Prostate gland (tissue), 2 donors: ENCODE data around the gene RBM19. TPM values are rescaled to one million over a fixed set of nuclear protein-coding genes. Genes with fewer than 3 reads are reported as not detected.

Experiments
- DNase-seq: peaks from one replicate; pipeline ENCODE4 v3.0.0-alpha.2; 2019; ENCODE audit warnings: low spot score
- H3K27ac ChIP-seq, 2 donors: fragments of 200-600 bp; sonication (generic); 2 replicates each; pipeline ENCODE4 v1.5.1; 2017 to 2019
- H3K27me3 ChIP-seq: fragments of 200-600 bp; sonication (generic); replicated peaks from 2 replicates; pipeline ENCODE4 v1.5.1; 2019; ENCODE audit not compliant: insufficient read depth
- H3K36me3 ChIP-seq, 2 donors: fragments of 200-600 bp; sonication (generic); 1 replicate in 1 of 2; 2 replicates in 1 of 2; pipeline versions ENCODE4 v1.5.1 to v1.8.1; 2017 to 2019
- H3K4me1 ChIP-seq: fragments of 200-600 bp; sonication (generic); replicated peaks from 2 replicates; pipeline ENCODE4 v1.5.1; 2019
- H3K4me3 ChIP-seq, 2 donors: fragments of 200-600 bp; sonication (generic); 2 replicates each; pipeline ENCODE4 v1.5.1; 2017 to 2019
- H3K9me3 ChIP-seq: fragments of 200-600 bp; sonication (generic); 2 replicates; pipeline ENCODE4 v1.5.1; 2017
- CTCF ChIP-seq, 4 experiments: fragments of 200-600 bp in 2 of 4; fragments of 450-650 bp in 2 of 4; sonication (generic) in 2 of 4; IDR thresholded peaks; 1 replicate in 3 of 4; 2 replicates in 1 of 4; pipeline ENCODE4 v1.5.1; 2016 to 2019; ENCODE audit warnings: antibody characterized with exemption in 4 of 4, mild to moderate bottlenecking in 2 of 4, moderate library complexity in 2 of 4
- POLR2A ChIP-seq: fragments of 450-650 bp; IDR thresholded peaks from one replicate; pipeline ENCODE4 v1.6.1; 2016; ENCODE audit warnings: antibody characterized with exemption, mild to moderate bottlenecking
- POLR2AphosphoS5 ChIP-seq: sonication (generic); formaldehyde crosslinking; IDR thresholded peaks from one replicate; pipeline ENCODE4 v1.6.1; 2017; ENCODE audit warnings: antibody characterized with exemption
- WGBS: methylation state at CpG from one replicate; pipeline ENCODE4 v1.1.5; 2018; 5-methylcytosine and 5-hydroxymethylcytosine counted together
- intact Hi-C: fragments of 100-400 bp; cut with DNase I; formaldehyde crosslinking; loops from one replicate; pipeline ENCODE4 v1.14.2; 2022
- total RNA-seq, 2 donors: library from RNA; depleted of rRNA; stranded (reverse); fragments of >200 nt; gene quantifications; one replicate each; pipeline ENCODE4 v1.1.0, GENCODE V29; 2016

The RBM19 gene
- total RNA-seq, 2 donors from 2014 or later: 27.2 to 49.9 TPM

DNA sequence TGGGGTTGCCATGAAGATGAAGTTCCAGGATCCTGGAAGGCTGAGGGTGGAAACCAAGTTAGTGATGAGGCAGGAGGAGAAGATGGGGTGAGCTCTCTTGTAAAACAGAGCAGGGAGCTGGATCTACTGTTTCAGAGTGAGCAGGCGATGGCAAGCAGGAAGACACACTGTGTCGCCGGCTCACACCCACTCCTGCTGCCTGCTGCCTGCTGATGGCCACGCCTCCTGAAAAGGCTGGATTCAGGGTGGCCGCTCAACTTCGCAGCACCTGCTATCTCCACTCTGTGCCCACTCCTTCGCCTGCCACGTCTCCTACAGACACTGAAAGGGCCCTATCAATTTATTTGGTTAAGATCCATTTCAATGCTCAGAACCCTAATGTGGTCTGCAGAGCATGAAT, 96.1 kb downstream of the RBM19 start:
- no peaks in the 10 kb centered on the region for H3K4me1 ChIP-seq
- no peaks in the 10 kb centered on the region for H3K27me3 ChIP-seq
- no peak for TF ChIP-seq CTCF (IDR thresholded peaks at IDR 0.05)
- TF ChIP-seq POLR2AphosphoS5: no peak
- TF ChIP-seq POLR2A: no peak
- H3K9me3 ChIP-seq: no peaks in the 10 kb centered on the region
- no peak for DNase-seq
- intact Hi-C loops: no loop called here
- H3K27ac ChIP-seq: no peak overlapping the region
- 72% methylated on average over 8 of the region's 8 CpGs for WGBS
- no peaks in the 10 kb centered on the region for H3K36me3 ChIP-seq
- no peak overlapping the region for H3K4me3 ChIP-seq

- DNase-seq: no peak
- H3K27me3 ChIP-seq: no peaks in the 10 kb centered on the region
- intact Hi-C loops: no loop called here
- H3K4me1 ChIP-seq: no peaks in the 10 kb centered on the region
- WGBS: 96% methylated on average over 3 of the region's 3 CpGs
- H3K36me3 ChIP-seq: no peaks in the 10 kb centered on the region
- no peak overlapping the region for H3K4me3 ChIP-seq
- no peak overlapping the region for H3K27ac ChIP-seq
- TF ChIP-seq POLR2A: no peak
- TF ChIP-seq CTCF (IDR thresholded peaks at IDR 0.05): no peak
- TF ChIP-seq POLR2AphosphoS5: no peak
- H3K9me3 ChIP-seq: no peaks in the 10 kb centered on the region
Observed at GRCh38 chr12:113868365-113868764, 97.8 kb downstream of the RBM19 start.

DNA sequence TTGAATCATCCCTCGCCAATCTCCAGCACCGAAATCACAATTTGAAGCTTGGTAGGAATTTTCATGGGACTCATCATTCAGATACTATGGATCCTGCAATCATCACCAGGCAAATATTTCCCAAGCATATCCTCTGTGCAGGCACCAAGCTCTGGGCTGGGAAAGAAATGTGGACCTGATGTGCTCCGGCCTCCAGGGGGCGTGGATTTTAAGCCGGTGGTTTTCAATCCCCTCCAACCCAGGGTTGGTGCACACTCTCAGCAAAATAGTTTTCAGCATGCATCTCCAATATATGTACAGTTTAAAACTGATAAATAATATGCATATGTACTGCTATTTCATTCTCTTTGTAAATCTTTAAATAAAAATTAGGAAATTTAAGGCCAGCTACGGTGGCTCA, 98.9 kb downstream of the RBM19 start:
- Histone ChIP-seq H3K27me3 (no peaks in the 10 kb centered on the region), H3K4me3 (no peak overlapping the region), H3K36me3 (no peaks in the 10 kb centered on the region), H3K4me1 (no peaks in the 10 kb centered on the region), H3K9me3 (no peaks in the 10 kb centered on the region), H3K27ac (no peak overlapping the region)
- no peak for DNase-seq
- intact Hi-C loops: no loop called here
- WGBS: 88% methylated on average over 6 of the region's 6 CpGs
- no peak for TF ChIP-seq POLR2AphosphoS5
- no peak for TF ChIP-seq CTCF (IDR thresholded peaks at IDR 0.05)
- no peak for TF ChIP-seq POLR2A

DNA sequence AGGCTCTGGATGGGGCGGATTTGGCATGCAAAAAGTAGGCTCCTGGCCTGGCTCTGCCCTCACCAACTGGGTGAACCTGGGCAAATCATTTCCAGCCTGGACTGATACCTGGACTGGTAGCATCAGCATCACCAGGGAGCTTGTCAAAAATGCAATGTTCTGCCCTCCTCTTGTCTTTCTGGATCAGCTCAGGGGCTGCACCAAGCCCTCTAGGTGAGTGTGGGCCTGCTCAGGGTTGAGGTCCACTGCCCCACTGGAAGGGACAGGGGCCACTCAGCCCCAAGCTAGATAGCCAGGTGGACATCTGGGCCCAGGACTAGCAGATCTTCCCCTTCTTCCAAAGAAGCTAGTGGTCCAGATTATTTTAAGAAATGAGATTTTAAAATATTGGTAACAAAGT, 99.6 kb downstream of the RBM19 start:
- intact Hi-C loops: no loop called here
- Histone ChIP-seq H3K27ac (no peak overlapping the region), H3K4me3 (no peak overlapping the region), H3K27me3 (no peaks in the 10 kb centered on the region), H3K36me3 (no peaks in the 10 kb centered on the region), H3K9me3 (no peaks in the 10 kb centered on the region), H3K4me1 (no peaks in the 10 kb centered on the region)
- no peak for DNase-seq
- TF ChIP-seq POLR2AphosphoS5 (no peak), CTCF (IDR thresholded peaks at IDR 0.05) (no peak), POLR2A (no peak)
- 100% methylated on average over 1 of the region's 1 CpG for WGBS

DNA sequence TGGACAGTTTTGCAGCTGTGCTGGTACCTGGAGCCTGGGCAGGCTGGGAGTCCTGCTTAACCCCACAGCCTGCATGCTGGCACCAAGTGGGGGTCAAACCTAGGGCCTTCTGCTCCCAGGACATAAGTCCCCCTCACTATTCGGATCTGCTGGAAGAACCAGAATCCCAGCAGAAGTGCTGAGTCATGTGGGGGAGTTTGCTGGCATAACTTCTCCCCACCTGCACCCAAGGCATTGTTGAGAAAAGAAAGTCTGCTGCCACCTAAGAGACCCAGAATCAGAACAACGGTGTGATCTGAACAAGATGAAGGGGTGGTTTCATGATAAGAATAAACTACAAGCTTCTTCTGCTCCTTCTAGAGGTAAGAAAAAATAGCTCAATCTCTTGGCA, 102.7 kb downstream of the RBM19 start:
- intact Hi-C loops: no loop called here
- WGBS: 65% methylated on average over 2 of the region's 2 CpGs
- TF ChIP-seq POLR2AphosphoS5 (no peak), CTCF (IDR thresholded peaks at IDR 0.05) (no peak), POLR2A (no peak)

More for the DNA sequence above, 102.7 kb downstream of the RBM19 start:
- Histone ChIP-seq H3K27me3 (no peaks in the 10 kb centered on the region), H3K9me3 (no peaks in the 10 kb centered on the region), H3K4me1 (no peaks in the 10 kb centered on the region), H3K36me3 (no peaks in the 10 kb centered on the region), H3K27ac (no peak overlapping the region), H3K4me3 (no peak overlapping the region)
- DNase-seq: no peak
